ENCODE measurements around the gene MISFA.

- TF ChIP-seq EP300 (IDR thresholded peaks at IDR 0.05), result no peak
- TF ChIP-seq, protein P1, sequence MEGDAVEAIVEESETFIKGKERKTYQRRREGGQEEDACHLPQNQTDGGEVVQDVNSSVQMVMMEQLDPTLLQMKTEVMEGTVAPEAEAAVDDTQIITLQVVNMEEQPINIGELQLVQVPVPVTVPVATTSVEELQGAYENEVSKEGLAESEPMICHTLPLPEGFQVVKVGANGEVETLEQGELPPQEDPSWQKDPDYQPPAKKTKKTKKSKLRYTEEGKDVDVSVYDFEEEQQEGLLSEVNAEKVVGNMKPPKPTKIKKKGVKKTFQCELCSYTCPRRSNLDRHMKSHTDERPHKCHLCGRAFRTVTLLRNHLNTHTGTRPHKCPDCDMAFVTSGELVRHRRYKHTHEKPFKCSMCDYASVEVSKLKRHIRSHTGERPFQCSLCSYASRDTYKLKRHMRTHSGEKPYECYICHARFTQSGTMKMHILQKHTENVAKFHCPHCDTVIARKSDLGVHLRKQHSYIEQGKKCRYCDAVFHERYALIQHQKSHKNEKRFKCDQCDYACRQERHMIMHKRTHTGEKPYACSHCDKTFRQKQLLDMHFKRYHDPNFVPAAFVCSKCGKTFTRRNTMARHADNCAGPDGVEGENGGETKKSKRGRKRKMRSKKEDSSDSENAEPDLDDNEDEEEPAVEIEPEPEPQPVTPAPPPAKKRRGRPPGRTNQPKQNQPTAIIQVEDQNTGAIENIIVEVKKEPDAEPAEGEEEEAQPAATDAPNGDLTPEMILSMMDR (IDR thresholded peaks at IDR 0.05), result no peak
Observed at GRCh38 chr11:18624161-18624560, 24.6 kb downstream of the MISFA start.

Data from sigmoid colon (tissue), 4 donors.